HS-5 (cell line): ENCODE data around the gene MOCS2.

Experiments
- DNase-seq: peaks from one replicate; pipeline ENCODE4 v3.0.0-alpha.2; 2012; ENCODE audit warnings: low read depth

MOCS2 gene

GRCh38 chr5:53048248-53048647, 61.3 kb downstream of the MOCS2 start:
- DNase-seq, result no peak
